GM19324 (cell line): ENCODE results near the gene TOM1.
A peak's percentile ranks its signal among the peaks of the same experiment; 100 is the strongest.
"Not testable (repeated sequence)": the region's sequence is repeated elsewhere in the genome, so short reads cannot be mapped to it uniquely, and the experiment has no call there.

ENCODE experiments used
- ATAC-seq: cut with Tn5 transposase; IDR thresholded peaks from one replicate; pipeline ENCODE4 v1.9.1; 2021; ENCODE audit warnings: mild to moderate bottlenecking, moderate library complexity; ENCODE audit not compliant: unreplicated experiment, low FRiP score

Gene TOM1

DNA sequence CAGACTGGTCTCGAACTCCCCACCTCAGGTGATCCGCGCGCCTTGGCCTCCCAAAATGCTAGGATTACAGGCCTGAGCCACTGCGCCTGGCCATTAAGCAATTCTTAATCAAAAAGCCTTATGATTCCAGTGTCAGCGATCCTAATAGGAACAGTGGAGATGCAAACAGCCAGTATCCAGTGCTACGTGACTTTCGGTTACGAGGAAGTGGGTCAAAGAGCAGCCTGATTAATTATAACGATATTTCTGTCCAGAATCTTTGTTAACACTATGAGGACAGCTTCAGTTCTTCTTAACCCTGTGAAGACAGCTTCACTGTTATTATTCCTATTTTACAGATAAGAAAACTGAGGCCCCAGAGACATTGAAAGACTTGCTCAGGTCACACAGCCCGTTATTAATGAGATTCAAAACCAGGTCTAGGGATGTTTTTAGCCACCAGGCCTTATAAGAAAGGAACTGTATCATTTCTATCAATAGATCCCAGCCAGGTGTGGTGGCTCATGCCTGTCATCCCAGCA, 63.9 kb downstream of the TOM1 start:
- no peak for ATAC-seq

DNA sequence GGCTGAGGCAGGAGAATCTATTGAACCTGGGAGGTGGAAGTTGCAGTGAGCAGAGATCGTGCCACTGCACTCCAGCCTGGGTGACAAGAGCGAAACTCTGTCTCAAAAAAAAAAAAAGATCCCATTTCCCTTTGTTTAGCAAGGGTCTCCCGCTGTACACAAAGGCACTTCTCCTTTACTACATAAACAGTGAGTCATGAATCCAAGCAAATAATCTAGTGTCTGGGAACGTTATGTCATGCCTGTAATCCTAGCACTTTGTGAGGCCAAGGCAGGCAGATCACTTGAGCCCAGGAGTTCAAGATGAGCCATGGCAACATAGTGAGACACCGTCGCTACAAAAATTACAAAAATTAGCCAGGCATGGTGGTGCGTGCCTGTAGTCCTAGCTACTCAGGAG, 64.5 kb downstream of the TOM1 start:
- not testable (repeated sequence) for ATAC-seq

DNA sequence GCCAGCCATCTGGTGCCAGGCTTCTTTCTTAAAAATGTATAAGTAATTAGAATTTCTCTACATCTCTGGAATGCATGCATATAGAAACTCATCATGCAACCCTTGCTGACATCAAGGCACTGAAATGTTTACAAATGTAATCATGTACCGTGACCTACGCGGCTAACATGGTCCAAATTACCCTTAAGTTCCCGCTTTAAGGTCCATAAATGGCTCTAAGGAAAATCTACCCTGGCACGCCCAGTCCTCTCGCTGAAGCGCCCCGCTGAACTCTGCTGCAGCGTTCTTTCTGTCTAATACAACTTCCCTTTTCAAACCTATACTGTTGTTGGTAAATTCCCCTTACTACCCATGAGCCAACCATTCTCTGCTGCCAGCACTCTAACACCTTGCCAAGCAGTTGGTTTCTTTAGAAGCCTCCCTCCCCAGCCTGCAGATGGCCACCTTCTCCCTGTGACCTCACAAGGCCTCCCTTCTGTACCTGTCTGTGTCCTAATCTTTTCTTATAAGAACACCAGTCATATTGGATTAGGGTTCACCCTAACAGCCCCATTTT, 67.7 kb downstream of the TOM1 start:
- ATAC-seq = no peak

DNA sequence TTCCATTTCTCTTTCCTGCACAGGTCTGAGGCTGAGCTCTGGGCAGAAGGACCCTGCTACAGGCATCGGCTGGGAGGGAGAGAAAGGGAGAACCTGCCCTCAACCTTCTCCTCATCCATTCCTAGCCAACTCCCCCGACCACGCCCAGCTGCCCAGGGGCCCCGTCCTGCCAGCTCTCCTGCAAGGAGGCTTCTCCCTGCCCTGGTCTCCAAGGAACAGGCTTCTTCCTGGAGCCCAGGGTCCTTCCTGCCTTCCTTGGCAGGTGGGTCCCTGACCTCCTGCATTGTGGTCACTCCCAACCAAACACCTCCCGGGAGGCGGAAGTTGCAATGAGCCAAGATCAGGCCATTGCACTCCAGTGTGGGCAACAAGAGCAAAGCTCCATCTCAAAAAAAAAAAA, 68.7 kb downstream of the TOM1 start:
- no peak for ATAC-seq

DNA sequence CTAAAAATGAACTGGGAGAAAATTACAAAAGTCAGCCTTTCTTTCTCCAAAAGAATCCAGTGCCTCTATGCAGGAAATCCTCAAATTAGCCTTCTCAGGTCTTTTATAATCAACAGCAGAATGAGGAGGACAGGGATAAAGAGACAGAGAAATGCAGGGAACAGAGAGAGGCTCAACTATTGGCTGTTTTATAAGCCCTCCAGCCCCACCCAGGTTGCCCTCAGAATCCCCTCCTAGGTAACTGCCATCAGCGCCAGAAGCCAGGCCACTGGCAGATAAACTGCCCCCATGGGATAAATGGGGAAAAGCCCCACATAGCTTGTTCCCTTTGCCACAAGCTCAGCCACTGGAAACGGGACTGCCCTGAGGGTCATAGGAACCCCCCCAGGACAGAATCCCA, 70.3 kb downstream of the TOM1 start:
- no peak for ATAC-seq

DNA sequence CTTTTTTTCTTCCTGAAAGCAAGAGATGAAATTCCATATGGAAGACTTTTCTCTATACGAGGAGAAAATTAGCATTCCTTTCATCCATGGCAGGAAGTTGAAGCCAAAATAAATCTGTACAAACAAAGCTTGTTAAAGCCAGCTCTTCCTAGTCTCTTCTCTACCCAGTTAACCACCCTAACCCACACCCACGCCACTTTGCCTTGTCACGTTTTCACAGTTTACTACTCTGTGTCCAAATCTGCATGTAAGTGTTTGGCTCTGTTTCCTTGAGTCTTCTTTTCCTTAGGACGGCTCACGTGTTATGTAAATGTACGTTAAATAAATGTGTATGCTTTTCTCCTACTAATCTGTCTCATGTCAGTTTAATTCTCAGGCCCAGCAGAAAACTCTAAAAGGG, 74.1 kb downstream of the TOM1 start:
- no peak for ATAC-seq

DNA sequence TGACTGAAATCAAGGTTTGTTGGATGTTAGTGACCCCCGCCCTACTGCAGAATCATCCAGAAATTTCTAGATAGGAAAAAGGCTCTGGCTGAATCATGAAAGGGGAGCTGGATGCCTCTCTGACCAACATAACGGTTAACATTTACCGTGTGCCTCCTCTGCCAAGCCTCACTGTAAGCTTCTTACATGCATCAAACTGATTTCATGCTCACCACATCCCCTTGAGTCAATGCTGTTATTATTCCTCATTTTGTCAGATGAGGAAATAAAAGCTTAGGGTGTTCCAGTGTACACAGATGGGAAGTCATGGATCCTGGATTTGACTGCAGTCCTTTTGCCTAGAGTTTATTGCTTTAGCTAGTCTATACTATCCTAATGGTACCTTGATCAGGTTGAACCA, 75.3 kb downstream of the TOM1 start:
- no peak for ATAC-seq

DNA sequence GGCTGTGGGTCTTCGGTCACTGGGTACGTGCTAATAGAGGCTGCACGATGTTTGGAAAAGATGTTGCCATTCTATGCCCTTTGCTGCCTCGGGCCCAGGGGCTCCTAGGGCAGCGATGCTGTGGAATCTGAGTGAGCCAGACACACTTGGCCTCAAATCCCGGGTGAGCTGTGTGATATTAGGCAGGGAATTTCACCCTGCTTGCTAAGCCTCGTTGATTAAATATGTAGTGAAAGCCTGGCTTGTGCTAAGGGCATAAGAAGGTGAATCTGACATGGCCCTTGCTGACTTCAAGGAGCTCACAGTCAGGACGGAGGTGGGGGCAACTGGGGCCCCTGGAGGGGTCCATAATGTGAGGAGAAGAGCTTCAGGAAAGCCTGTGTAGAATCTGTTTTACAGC, 75.8 kb downstream of the TOM1 start:
- no peak for ATAC-seq

DNA sequence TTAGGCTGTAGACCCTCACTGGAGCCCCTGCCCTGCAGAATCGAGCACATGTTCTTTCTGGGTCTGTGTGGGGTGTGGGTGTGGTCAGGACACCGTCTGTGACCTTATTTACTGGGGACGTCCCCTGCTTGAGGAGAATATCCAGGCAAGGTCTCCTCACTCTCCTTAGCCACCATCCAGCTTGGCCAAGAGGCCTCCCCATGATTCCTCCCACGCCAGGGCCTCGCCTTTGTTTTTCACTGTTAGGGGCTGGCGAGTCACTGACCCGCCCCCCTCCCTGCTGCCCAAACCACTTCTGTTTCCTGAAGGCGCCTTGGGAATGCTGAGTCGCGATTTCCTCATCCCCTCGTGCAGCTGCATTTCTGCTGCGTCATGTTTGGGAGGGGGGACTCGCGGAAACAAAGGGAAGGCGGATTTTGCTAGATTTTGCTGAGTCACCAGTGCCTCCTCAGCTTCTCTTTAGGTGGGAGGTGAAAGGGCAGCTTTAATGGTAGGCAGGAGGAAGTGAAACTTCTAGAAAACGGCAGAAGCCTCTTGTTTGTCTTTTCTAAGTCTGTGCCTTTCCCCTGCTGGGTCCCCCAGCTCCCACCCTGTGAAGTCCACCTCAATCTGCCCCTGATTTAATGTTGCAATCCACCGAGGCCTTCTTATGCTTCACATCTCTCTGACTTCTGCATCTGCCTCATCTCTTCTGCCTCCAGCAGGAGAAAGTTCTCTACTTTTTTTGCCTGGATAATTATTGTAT, 77.2 kb downstream of the TOM1 start:
- peak; percentile 58 for ATAC-seq

DNA sequence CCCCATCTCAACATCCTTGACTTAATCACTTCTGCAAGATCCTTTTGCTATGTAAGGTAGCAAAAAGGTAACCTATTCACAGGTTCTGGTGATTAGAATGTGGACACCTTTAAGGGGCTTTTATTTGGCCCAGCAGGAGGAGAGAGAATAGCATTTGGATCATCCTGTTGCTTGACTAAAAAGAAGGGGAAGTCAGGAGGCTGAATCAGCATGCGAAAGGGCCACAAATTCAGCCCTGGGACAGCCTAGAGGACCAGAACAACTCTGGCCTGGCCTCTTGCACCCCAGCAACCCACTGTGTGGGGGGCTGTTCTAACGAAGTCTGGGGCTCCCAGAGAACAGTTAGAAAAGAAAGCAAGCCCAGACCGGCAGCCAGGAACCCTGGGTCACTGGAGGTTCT, 78.0 kb downstream of the TOM1 start:
- no peak for ATAC-seq

DNA sequence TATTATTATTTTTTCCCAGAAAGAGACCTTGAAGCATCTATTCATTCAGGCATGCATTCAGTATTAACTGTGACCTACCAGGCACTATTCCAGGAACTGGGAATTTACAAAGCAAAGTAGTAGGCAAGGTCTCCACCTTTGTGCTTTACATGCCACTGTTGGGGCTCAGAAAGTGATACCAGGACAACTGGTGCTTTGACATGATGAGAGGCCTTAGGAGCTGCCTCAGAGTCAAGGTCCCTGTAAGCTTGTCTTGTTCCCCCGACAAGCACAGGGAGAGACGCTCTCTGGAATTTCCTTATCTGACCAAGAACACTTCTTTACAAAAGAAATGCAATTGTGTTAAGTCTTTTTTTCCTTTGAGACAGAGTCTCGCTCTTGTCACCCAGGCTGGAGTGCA, 78.9 kb downstream of the TOM1 start:
- ATAC-seq = no peak

DNA sequence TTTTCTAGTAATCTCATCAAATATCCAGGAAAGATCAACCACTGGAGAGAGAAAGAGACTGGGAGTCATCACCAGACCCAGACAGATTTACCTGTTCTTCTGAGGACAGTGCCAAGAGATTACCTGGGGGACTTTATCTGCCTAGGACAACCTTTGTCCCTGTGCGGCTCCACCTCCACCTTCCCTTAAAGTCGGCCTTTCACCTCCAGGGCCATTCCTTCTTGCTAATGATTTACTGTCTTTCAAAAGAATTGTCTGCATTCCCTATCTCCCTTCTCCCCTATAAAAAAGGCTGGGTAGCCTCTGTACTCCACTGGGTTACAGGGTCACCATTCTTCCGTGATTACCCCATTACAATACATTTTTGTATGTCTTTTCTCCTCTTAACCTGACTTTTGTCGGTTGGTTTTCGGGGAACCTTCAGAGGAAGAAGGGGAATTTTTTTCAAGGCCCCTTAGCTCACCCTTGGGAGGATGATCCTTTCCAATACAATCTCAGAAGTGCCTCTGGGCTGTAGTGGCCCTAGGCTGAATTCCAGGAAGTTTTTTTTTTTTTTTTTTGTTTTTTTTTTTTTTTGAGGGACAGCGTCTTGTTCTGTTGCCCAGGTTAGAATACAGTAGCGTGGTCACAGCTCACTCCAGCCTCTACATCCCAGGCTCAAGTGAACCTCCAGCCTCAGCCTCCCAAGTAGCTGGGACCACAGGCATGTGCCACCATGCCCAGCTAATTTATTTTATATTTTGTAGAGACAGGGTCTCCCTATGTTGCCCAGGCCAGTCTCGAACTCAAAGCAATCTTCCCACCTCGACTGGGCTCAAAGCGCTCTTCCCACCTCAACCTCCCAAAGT, 79.7 kb downstream of the TOM1 start:
- ATAC-seq = no peak

DNA sequence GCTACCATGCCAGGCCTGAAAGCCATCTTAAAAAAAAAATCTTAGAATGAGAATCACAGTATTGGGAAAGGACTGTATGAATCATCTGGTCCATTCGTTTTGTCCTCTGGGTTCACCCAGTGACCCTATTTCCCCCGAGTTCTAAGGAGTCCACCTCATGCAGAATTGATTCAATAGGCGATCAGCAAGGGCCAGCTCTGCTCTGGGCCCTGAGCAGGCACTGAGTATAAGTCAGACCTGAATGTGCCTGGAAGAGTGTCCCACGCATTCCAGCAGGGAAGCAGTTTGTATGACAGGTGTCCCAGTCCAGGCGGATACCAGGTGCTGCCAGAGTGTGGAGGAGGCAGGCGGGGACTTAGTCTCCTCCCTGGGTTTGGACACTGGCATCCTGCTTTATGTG, 80.3 kb downstream of the TOM1 start:
- ATAC-seq = no peak

DNA sequence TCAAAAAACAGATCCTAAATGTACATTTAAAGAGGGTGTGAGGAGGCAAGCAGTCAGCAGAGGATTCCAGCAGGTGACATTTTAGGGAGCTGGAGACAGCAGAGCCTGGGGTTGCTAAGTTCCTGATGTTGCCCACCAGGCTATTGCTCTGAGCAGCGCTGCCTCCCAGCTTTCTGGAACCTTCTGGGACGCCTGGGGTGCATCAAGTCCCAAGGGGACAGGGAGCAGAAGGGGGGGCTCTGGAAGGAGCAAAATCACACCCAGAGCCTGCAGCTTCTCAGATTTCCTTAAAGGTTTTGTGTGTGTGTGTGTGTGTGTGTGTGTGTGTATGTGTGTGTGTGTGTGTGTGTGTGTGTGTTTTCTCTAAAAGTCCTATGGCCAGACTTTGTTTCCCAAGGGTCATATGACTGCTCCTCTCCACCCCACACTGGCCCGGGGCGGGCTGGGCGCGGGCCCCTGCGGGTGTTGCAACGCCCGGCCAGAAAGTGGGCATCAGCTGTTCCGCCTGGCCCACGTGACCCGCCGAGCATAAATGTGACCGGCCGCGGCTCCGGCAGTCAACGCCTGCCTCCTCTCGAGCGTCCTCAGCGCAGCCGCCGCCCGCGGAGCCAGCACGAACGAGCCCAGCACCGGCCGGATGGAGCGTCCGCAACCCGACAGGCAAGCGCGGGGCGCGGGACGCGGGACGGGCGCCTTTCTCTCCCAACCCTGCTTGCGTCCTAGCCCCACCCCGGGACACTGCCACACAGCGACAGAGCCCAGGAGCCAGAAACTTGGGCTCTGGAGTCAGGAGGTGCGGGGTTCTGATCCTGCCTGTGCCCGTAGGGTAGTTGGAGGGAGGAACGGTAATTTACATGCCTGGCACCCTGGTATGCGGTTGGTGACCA, 81.1 kb downstream of the TOM1 start, which contains the start of gene HMOX1:
HMOX1 (plus strand) TSS at position 560 of the 887 bp plus-strand sequence; CDS start at position 638, 78 bp downstream.
- peak; percentile 69 for ATAC-seq

DNA sequence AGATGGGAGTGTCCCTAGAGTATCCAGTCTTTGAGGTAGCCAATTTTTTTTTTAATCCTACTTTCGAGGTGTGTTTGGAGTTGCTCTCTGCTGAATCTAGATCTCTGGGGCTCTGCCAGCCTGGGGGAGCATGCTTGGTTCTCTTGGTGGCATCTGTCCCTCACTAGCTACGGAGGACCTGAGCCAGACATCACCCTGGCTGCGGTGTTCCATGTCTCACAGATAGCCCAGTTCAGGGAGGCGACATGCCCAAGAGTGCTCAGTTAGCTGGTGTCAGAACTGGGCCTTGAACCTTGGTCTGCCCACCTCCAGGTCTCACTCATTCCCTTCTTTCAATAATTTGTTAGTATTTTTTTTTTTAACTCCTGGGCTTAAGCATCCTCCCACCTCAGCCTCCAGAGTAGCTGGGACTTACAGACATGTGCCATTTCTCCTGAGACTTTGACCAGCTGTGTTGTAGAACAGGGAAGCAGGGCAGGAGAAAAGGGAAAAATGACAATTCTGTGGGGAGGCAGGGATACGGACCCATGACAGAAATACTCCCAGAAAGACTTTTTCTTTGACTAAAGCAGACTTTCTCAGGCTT, 81.8 kb downstream of the TOM1 start:
- no peak for ATAC-seq

DNA sequence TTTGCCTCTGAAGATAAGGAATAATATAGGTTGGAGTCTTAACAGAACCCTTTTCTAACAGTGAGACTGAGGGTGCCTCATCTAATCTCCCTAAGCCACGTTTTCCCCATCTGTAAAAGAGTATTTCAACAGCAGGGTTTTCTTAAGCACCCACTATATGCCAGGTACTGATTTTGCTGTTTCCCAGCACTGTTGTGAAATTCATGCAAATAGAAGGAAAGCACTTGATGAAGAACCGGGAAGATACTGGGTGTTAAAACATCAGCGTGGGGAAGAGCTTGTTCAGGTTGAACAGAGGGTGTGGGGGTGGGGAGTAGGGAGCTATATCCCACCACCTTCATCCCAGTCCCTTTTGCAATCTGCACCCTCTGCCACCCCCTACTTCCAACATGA, 84.0 kb downstream of the TOM1 start:
- ATAC-seq = no peak

DNA sequence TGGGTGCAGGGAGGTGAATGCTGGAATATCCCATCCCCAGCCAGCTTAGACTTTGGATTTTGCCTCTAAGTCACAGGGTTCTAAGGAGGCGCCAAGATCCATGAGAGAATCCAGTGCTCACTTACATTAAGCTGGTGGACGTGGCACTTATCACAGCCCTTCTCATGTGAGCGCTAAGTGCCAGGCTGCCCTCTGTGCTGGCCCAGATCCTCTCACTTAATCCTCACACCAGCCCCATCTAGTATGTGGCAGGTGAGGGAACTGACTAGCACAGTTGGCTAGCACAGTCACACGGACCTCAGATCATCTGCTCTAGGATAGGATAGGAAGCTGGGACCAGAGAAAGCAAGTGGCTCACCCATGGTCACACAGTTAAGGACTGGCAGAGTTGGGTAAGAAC, 84.8 kb downstream of the TOM1 start:
- ATAC-seq = no peak

DNA sequence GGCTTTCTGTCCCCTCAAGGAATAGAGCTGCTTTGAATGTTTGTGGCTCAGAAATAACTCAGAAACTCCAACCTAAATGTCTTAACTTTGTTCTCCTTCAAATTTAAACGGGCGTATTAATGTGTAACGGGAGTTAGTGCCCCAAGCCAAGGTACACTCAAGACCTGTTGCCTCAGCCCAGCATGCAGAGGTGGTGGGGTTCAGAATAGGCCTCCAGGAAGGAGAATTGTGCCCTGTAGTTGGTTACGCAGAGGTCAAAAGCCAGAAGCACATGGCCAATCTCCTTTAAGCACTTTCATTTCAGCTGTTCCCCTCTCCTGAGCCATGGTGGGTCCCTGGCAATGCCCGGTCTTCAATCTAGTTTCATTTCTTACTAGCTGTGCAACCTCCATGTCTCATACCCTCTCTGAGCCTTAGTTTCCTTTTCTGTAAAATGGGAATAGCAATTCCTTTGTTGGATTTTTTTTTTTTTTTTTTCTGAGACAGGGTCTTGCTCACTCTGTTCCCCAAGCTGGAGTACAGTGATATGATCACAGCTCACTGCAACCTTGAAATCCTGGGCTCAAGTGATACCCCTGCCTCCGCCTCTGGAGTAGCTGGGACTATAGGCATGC, 85.4 kb downstream of the TOM1 start:
- ATAC-seq = no peak

DNA sequence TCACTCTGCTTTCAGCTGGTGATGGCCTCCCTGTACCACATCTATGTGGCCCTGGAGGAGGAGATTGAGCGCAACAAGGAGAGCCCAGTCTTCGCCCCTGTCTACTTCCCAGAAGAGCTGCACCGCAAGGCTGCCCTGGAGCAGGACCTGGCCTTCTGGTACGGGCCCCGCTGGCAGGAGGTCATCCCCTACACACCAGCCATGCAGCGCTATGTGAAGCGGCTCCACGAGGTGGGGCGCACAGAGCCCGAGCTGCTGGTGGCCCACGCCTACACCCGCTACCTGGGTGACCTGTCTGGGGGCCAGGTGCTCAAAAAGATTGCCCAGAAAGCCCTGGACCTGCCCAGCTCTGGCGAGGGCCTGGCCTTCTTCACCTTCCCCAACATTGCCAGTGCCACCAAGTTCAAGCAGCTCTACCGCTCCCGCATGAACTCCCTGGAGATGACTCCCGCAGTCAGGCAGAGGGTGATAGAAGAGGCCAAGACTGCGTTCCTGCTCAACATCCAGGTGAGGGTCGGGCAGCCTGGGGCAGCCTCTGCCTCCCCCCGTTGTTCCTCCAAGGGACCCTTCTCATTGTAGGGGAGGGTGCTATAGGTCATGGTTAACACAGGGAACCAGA, 87.1 kb downstream of the TOM1 start:
- ATAC-seq = no peak
